ENCODE results near the gene ARL4C.

ARL4C gene

GRCh38 chr2:234497594-234498235 is 834 bp upstream of the ARL4C start:
- DNase-seq = no peak

- peak; percentile 69 for DNase-seq
These were observed 636 bp downstream of the ARL4C start for GRCh38 chr2:234496055-234496834.

GRCh38 chr2:234495251-234496054 is 1.4 kb downstream of the ARL4C start:
- DNase-seq = no peak

GRCh38 chr2:234494361-234495250 is 2.3 kb downstream of the ARL4C start:
- DNase-seq = no peak

- DNase-seq = no peak
These were observed 3.1 kb downstream of the ARL4C start for GRCh38 chr2:234493796-234494195.

- DNase-seq = no peak
These were observed 4.0 kb downstream of the ARL4C start for GRCh38 chr2:234492717-234493485.

- no peak for DNase-seq
These were observed 5.0 kb downstream of the ARL4C start for GRCh38 chr2:234491897-234492296.

- DNase-seq = no peak
These were observed 5.6 kb downstream of the ARL4C start for GRCh38 chr2:234491281-234491680.

- DNase-seq = no peak
These were observed 6.4 kb downstream of the ARL4C start for GRCh38 chr2:234490271-234491091.

GRCh38 chr2:234488913-234489451 is 7.9 kb downstream of the ARL4C start:
- DNase-seq = no peak

GRCh38 chr2:234488486-234488885 is 8.4 kb downstream of the ARL4C start:
- no peak for DNase-seq

GRCh38 chr2:234487356-234487755 is 9.5 kb downstream of the ARL4C start:
- DNase-seq = no peak

GRCh38 chr2:234483568-234484251 is 13.2 kb downstream of the ARL4C start:
- DNase-seq = no peak

GRCh38 chr2:234481301-234481700 is 15.6 kb downstream of the ARL4C start:
- DNase-seq = no peak

GRCh38 chr2:234480337-234480736 is 16.5 kb downstream of the ARL4C start:
- no peak for DNase-seq

GRCh38 chr2:234479465-234479864 is 17.4 kb downstream of the ARL4C start:
- no peak for DNase-seq

GRCh38 chr2:234478121-234478858 is 18.6 kb downstream of the ARL4C start:
- no peak for DNase-seq

- DNase-seq = no peak
These were observed 20.1 kb downstream of the ARL4C start for GRCh38 chr2:234476766-234477165.

GRCh38 chr2:234474654-234475053 is 22.2 kb downstream of the ARL4C start:
- no peak for DNase-seq
